Naive thymus-derived CD8-positive, alpha-beta T cell (primary cell): ENCODE measurements around the gene OS9. TPM values are rescaled to one million over a fixed set of nuclear protein-coding genes. Genes with fewer than 3 reads are reported as not detected.
A peak's percentile ranks its signal among the peaks of the same experiment; 100 is the strongest.

Source experiments
- ATAC-seq, 2 donors: fragments of 150-1000 bp; cut with Tn5 transposase in 1 of 2; sonication (Bioruptor Pico), chemical (Tn5 transposase) in 1 of 2; 1 replicate in 1 of 2; 2 replicates in 1 of 2; pipeline ENCODE4 v1.10.0; 2021; ENCODE audit warnings: mild to moderate bottlenecking in 2 of 2, moderate library complexity in 2 of 2
- POLR2A ChIA-PET: fragments of 350-600 bp; sonication (Branson Sonifier 250); formaldehyde crosslinking; loops from one replicate; lab custom pipeline; 2021; ENCODE audit warnings: antibody characterized with exemption; lab: Charles Lee
- DNase-seq, 10 donors: peaks; one replicate each; pipeline versions ENCODE4 v3.0.0 to v3.0.0-alpha.2; 2020 to 2022
- H3K27ac Mint-ChIP-seq, 10 donors: one replicate each; pipeline ENCODE4 v1.8.0; 2020 to 2022; ENCODE audit warnings: mild to moderate bottlenecking in 10 of 10, mixed read lengths in 10 of 10, moderate library complexity in 4 of 10, inconsistent platforms in 1 of 10
- H3K27me3 Mint-ChIP-seq, 5 donors: one replicate each; pipeline ENCODE4 v1.8.0; 2021 to 2022; ENCODE audit warnings: mixed read lengths in 5 of 5
- H3K36me3 Mint-ChIP-seq, 3 donors: one replicate each; pipeline ENCODE4 v1.8.0; 2020 to 2022; ENCODE audit warnings: mixed read lengths in 3 of 3, mild to moderate bottlenecking in 2 of 3, inconsistent platforms in 1 of 3
- H3K4me1 Mint-ChIP-seq, 4 donors: one replicate each; pipeline ENCODE4 v1.8.0; 2021 to 2022; ENCODE audit warnings: mixed read lengths in 4 of 4
- H3K4me3 Mint-ChIP-seq, 10 donors: one replicate each; pipeline ENCODE4 v1.8.0; 2020 to 2022; ENCODE audit warnings: mild to moderate bottlenecking in 10 of 10, mixed read lengths in 10 of 10, moderate library complexity in 6 of 10, inconsistent platforms in 1 of 10
- H3K9me3 Mint-ChIP-seq, 9 donors: one replicate each; pipeline ENCODE4 v1.8.0; 2020 to 2022; ENCODE audit warnings: mixed read lengths in 9 of 9, mild to moderate bottlenecking in 3 of 9, inconsistent platforms in 1 of 9, moderate library complexity in 1 of 9
- polyA plus RNA-seq, 3 donors: library from polyadenylated mRNA; unstranded; fragments of 300-500 nt; fragmentation: Illumina TruSeq; gene quantifications; one replicate each; pipeline ENCODE4 v1.2.3, GENCODE V29; 2021
- total RNA-seq, 8 experiments: library from RNA in 2 of 8; stranded (reverse) in 2 of 8; gene quantifications; one replicate each; pipeline ENCODE4 v1.2.3 and lab custom pipeline; 2021 to 2026

OS9 gene
- total and polyA plus RNA-seq, 5 experiments from 2014 or later = 53.6 to 166 (median 56.3) TPM

DNA sequence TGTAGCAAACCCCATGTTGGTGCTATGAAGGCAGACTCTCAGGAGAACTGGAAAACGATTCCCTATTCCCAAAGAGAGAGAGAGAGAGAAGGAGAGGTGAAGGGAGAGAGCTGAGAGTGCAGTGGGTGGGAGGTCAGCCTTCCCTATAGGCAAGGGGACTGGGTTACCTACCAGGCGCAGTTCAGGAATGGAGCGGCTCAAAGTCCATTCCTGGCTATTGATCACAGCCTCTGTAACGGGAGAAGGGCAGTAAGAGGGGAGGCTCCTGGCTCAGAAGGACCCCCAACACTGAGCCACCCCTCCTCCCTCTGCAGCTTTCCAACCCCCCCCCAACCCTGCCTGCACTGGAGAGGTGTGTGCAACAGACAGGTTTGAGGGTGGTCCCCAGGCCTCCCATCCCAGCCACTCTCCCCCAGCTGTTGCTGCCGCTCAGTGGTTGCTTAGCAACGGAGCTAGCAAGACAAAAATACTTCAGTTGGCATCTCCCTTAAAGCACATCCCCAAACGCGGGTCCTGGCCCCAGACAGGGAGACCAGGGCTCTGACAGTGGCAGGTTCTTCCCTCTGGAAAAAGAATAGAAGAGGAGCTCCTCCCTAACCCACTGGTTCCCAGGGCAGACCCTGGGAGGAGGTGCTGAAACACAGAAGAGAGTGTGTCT, 41.4 kb downstream of the OS9 start:
- Mint-ChIP-seq H3K9me3 (no peaks in the 10 kb centered on the region), H3K4me1 (peaks cover 22 to 44% (median 29%) of the 10 kb centered on the region in 4 donors), H3K27ac (peak overlapping the region in 9 of 10 donors; percentile 5 to 87 (median 75)), H3K36me3 (peaks cover 0 to 78% (median 10%) of the 10 kb centered on the region in 3 donors), H3K27me3 (no peaks in the 10 kb centered on the region), H3K4me3 (peak overlapping the region in 2 of 10 donors; percentile 39 to 56)
- DNase-seq (no peak), ATAC-seq (no peak)
- POLR2A ChIA-PET = interaction anchor here (0.8 to 1.4 kb wide), 2 partner anchors 9 to 41 kb away, joined by 3 read pairs; partner anchors contain the start of genes OS9 and TSPAN31

- no peak overlapping the region for H3K4me3 Mint-ChIP-seq
- H3K36me3 Mint-ChIP-seq = peaks cover 0 to 70% (median 6%) of the 10 kb centered on the region in 3 donors
- no peaks in the 10 kb centered on the region for H3K27me3 Mint-ChIP-seq
- H3K27ac Mint-ChIP-seq = peak overlapping the region; percentile 10 to 91 (median 80)
- ATAC-seq (no peak), DNase-seq (no peak)
- POLR2A ChIA-PET = interaction anchor here (0.8 to 1.0 kb wide), 2 partner anchors 8 to 12 kb away, joined by 3 to 4 read pairs; partner anchors contain the start of gene TSPAN31
- no peaks in the 10 kb centered on the region for H3K9me3 Mint-ChIP-seq
- peaks cover 27 to 52% (median 36%) of the 10 kb centered on the region in 4 donors for H3K4me1 Mint-ChIP-seq
Observed at GRCh38 chr12:57735952-57736740, 42.2 kb downstream of the OS9 start.

DNA sequence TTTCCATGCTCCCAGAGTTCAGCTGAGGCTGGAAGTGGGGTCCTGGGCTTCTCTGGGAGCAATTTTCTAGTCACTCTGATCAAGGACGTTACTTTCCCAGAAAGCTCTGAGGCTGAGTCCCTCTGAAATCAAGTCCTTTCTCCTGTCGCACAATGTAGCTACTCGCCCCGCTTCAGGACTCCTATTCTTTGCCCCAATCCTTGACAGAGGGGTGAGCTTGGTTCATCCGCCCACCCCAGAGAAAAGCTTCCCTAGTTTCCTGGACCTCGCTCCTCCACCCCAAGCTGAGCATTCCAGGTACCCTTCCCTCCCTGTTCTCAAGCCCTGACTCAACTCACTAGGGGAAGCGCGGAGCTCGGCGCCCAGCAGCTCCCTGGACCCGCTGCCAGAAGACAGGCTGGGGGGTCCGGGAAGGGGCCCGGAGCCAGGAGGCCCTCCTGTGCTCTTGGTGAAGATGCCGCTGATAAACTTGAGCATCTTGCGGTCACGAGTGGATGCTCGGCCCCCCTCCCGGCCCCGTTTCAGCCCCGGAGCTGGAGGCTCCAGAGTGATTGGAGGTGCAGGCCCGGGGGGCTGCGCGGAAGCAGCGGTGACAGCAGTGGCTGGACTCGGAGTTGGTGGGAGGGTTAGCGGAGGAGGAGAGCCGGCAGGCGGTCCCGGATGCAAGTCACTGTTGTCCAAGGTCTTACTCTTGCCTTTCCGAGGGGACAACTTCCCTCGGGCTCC, 43.0 kb downstream of the OS9 start:
- no peaks in the 10 kb centered on the region for H3K9me3 Mint-ChIP-seq
- no peaks in the 10 kb centered on the region for H3K27me3 Mint-ChIP-seq
- H3K4me3 Mint-ChIP-seq = peak overlapping the region in 1 of 10 donors; percentile 54
- H3K36me3 Mint-ChIP-seq = peaks cover 0 to 62% (median 6%) of the 10 kb centered on the region in 3 donors
- POLR2A ChIA-PET = interaction anchor here (1.0 kb wide), 1 partner anchor 12 kb away, joined by 4 read pairs; no protein-coding TSS in a partner anchor
- H3K27ac Mint-ChIP-seq = peak overlapping the region; percentile 10 to 87 (median 80)
- H3K4me1 Mint-ChIP-seq = peaks cover 30 to 58% (median 42%) of the 10 kb centered on the region in 4 donors
- ATAC-seq (no peak), DNase-seq (no peak)

DNA sequence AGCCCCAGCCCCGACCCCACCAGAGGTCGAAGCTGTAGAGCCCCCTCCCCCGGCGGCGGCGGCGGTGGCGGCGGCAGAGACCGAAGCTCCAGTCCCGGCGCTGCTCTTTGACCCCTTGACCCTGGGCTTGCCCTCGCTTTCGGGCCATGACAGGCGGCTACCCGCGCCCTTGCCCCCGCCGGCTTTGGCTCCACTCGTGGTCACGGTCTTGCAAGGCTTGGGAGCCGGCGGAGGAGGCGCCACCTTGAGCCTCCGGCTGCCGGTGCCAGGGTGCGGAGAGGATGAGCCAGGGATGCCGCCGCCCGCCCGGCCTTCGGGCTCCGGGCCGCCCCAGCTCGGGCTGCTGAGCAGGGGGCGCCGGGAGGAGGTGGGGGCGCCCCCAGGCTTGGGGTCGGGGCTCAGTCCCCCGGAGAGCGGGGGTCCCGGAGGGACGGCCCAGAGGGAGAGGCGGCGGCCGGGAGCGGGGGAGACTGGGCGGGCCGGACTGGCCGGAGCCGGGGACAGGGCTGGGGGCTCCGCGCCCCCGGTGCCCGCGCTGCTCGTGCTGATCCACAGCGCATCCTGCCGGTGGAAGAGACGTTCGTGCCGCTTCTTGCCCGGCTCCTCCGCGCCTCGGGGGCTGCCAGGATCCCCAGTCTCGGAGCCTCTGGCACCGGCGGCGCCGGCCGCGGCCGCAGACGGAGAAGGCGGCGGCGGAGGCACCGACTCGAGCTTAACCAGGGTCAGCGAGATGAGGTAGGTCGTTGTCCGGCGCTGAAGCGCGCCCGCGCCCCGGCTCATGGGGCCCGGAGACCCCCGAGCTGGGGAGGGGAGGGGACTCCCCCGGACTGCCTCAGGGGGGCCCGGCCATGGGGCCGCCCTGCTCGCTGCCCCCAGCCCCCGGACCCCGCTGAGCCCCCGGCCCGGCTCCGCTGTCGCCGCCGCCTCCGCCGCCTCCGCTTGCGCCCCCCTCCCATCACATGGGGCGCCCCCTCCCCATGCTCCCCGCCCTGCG, 43.8 kb downstream of the OS9 start:
- Mint-ChIP-seq H3K27me3 (no peaks in the 10 kb centered on the region), H3K36me3 (peaks cover 0 to 53% (median 6%) of the 10 kb centered on the region in 3 donors), H3K27ac (no peak overlapping the region), H3K4me1 (peaks cover 30 to 56% (median 48%) of the 10 kb centered on the region in 4 donors), H3K4me3 (no peak overlapping the region), H3K9me3 (no peaks in the 10 kb centered on the region)
- DNase-seq (no peak), ATAC-seq (no peak)
- POLR2A ChIA-PET = interaction anchor here (0.6 to 1.3 kb wide), 3 partner anchors 13 to 267 kb away, joined by 4 to 12 read pairs (median 10); no protein-coding TSS in a partner anchor

DNA sequence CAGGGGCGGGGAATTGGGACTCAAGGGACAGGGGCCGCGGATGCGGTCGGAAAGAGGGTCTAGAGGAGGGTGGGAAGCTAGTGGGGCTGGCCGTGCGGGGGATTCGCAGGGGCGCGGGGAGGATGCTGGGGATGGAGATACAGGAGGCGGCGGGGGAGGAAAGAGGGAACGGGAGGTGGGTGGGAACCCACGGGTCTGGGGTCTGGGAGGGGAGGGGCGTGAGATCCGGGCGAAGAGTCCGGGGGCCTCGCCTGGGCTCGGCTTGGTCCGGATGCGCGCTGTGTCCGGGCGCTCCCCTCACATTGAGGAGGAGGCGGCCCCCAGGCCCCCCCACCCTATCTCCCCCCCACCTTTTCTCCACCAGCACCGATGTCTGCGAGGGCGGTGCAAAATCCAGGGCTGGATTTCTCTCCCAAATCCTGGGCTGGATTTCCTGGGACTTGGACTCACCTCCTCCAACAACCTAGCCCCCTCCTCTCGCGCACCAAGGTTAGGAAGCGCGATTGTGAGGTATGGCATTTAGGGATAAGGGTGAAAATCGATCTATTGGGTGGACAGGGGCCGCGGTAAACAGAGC, 44.8 kb downstream of the OS9 start, which contains the start of gene AGAP2:
Gene AGAP2, minus strand, starts transcription at position 82 of the 577 bp plus-strand sequence. CDS start 496 bp downstream, outside the sequence.
- POLR2A ChIA-PET = interaction anchor here (0.5 to 2.5 kb wide), 5 partner anchors 14 to 1049 kb away, joined by 3 to 16 read pairs (median 10); no protein-coding TSS in a partner anchor
- H3K4me1 Mint-ChIP-seq = peaks cover 30 to 55% (median 52%) of the 10 kb centered on the region in 4 donors
- ATAC-seq (no peak), DNase-seq (no peak)
- H3K9me3 Mint-ChIP-seq = no peaks in the 10 kb centered on the region
- H3K36me3 Mint-ChIP-seq = peaks cover 0 to 44% (median 6%) of the 10 kb centered on the region in 3 donors
- H3K27me3 Mint-ChIP-seq = no peaks in the 10 kb centered on the region
- peak within 1 kb of the TSS; percentile 54 to 88 (median 80) for H3K4me3 Mint-ChIP-seq
- peak within 1 kb of the TSS; percentile 63 to 98 (median 93) for H3K27ac Mint-ChIP-seq

DNA sequence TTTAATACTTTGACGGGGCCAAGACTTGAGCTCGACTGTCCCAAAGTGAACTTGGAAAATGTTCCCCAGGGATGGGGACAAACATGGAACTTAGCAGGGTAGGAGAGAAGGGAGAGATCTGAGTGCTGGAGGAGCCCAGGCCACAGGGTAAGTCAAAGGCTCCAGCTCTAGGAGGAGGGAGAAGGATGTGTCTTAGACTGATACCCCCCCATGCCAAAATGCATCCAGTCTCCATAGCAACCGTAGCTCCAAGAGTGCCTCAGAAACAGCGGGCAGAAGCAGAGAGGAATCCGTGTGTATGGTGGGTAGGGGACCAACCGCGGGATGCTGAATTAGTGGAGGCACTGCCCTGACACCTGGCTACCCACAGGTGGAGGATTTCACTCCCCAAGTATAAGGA, 45.5 kb downstream of the OS9 start:
- POLR2A ChIA-PET = interaction anchor here (0.5 to 2.5 kb wide), 2 partner anchors 15 to 1050 kb away, joined by 3 to 16 read pairs; no protein-coding TSS in a partner anchor
- H3K4me1 Mint-ChIP-seq = peaks cover 32 to 61% (median 57%) of the 10 kb centered on the region in 4 donors
- H3K9me3 Mint-ChIP-seq = no peaks in the 10 kb centered on the region
- no peaks in the 10 kb centered on the region for H3K27me3 Mint-ChIP-seq
- peak overlapping the region; percentile 63 to 98 (median 93) for H3K27ac Mint-ChIP-seq
- H3K4me3 Mint-ChIP-seq = peak overlapping the region; percentile 54 to 88 (median 80)
- peaks cover 0 to 37% (median 6%) of the 10 kb centered on the region in 3 donors for H3K36me3 Mint-ChIP-seq
- DNase-seq (no peak), ATAC-seq (no peak)

DNA sequence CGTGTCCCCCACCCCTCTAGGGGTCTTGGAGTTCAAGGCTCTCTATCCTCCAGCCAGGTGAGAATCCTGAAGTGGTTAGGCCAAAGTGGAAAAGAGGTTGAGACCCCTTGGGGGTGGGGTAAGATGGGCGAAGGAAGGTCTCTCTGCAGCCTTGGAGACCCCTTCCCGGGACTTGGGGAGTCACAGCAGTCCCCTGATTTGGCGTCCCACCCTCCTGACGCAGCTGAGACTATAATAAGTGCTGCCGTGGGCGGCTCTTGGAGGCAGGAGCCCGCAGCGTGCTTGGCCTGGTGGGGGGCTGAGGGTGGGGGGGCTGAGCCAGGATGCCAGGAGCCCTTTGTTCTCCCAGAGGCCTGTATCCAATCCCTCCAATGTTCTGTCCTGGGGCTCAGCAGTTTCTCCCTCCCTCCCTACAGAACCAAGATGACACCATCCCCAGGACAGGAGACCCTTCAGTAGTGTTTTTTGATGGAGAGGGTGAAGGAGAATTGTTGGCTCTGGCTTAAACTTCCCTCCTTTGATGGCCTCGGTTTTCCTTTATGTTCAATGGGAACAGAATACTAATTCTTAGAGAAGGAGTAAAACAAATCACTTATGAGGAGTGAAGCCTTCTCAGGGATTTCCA, 46.1 kb downstream of the OS9 start:
- peak overlapping the region; percentile 78 to 96 (median 87) for H3K4me3 Mint-ChIP-seq
- no peak for DNase-seq
- H3K9me3 Mint-ChIP-seq = no peaks in the 10 kb centered on the region

DNA sequence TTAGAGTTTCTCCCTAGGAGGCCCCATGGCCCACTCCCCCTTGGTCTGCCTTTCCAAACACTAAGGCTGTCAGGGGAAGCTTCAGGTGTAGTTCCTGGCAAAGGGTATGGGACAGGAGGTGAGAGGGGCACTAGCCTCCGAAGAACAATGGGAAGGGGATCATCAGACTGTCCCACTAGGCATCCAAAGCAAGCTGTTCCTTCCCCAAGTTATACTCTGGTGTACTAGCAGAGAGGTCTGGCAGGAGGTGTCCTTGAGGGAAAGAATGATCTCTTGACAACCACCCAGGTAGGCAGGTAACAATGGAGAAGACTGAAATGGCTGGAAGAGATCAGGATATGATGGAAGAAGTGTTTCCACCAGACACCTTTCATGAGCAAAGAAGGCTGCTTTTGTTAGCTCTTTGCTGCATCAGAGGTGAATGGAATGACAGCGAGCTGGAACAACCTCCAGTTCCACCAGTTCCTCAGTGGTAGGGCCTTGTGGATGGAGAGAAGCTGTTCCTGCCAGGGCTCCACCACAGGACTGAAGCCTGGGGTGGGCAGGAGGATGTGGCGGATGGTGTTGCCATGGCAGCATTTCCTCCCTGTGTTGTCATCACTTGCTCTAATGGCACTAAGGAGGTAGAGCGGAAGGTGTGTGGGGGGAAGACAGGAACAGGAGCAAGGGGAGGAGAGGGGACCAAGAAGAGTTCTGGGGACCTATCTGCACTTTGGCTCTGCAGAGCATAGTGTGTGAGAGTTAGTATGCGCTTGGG, 46.9 kb downstream of the OS9 start:
- peak; percentile 53 to 93 (median 86) for DNase-seq
- POLR2A ChIA-PET = interaction anchor here (0.7 to 2.9 kb wide), 15 partner anchors 9 to 1052 kb away, joined by 3 to 16 read pairs (median 5); partner anchors contain the start of genes B4GALNT1, CDK4, MARCHF9 and NACA
- H3K4me1 Mint-ChIP-seq = peaks cover 30 to 69% (median 59%) of the 10 kb centered on the region in 4 donors
- H3K36me3 Mint-ChIP-seq = peaks cover 0 to 24% (median 3%) of the 10 kb centered on the region in 3 donors
- H3K27ac Mint-ChIP-seq = peak overlapping the region; percentile 87 to 99 (median 96)
- H3K27me3 Mint-ChIP-seq = no peaks in the 10 kb centered on the region
- no peaks in the 10 kb centered on the region for H3K9me3 Mint-ChIP-seq
- peak overlapping the region; percentile 82 to 96 (median 90) for H3K4me3 Mint-ChIP-seq
- peak; percentile 60 to 74 for ATAC-seq

More for the DNA sequence above, 46.1 kb downstream of the OS9 start:
- peaks cover 0 to 31% (median 4%) of the 10 kb centered on the region in 3 donors for H3K36me3 Mint-ChIP-seq
- POLR2A ChIA-PET = interaction anchor here (0.8 to 2.5 kb wide), 4 partner anchors 8 to 19 kb away, joined by 3 to 16 read pairs (median 4); no protein-coding TSS in a partner anchor
- H3K27ac Mint-ChIP-seq = peak overlapping the region; percentile 53 to 99 (median 95)
- ATAC-seq = no peak
- peaks cover 27 to 64% (median 57%) of the 10 kb centered on the region in 4 donors for H3K4me1 Mint-ChIP-seq
- no peaks in the 10 kb centered on the region for H3K27me3 Mint-ChIP-seq

GRCh38 chr12:57741413-57741789, 47.5 kb downstream of the OS9 start:
- DNase-seq (peak in 1 of 10 donors; percentile 20), ATAC-seq (no peak)
- POLR2A ChIA-PET = interaction anchor here (0.6 to 2.9 kb wide), 16 partner anchors 9 to 1053 kb away, joined by 3 to 16 read pairs (median 4); partner anchors contain the start of genes B4GALNT1, CDK4, MARCHF9 and NACA
- H3K9me3 Mint-ChIP-seq = no peaks in the 10 kb centered on the region
- H3K27ac Mint-ChIP-seq = peak overlapping the region; percentile 87 to 99 (median 96)
- H3K4me3 Mint-ChIP-seq = peak overlapping the region; percentile 82 to 96 (median 90)
- peaks cover 35 to 74% (median 62%) of the 10 kb centered on the region in 4 donors for H3K4me1 Mint-ChIP-seq
- H3K27me3 Mint-ChIP-seq = no peaks in the 10 kb centered on the region
- H3K36me3 Mint-ChIP-seq = peaks cover 0 to 22% (median 3%) of the 10 kb centered on the region in 3 donors
